Stomach (tissue), 9 donors: ENCODE data around the gene C16orf78. TPM values are rescaled to one million over a fixed set of nuclear protein-coding genes. Genes with fewer than 3 reads are reported as not detected.

Experiments
- DNase-seq, 2 donors: peaks; one replicate each; pipeline versions ENCODE4 v3.0.0 to v3.0.0-alpha.2; 2013 to 2019
- H3K27ac ChIP-seq, 5 donors: fragments of 200-600 bp in 4 of 5; sonication (generic) in 4 of 5; one replicate each; pipeline ENCODE4 v1.5.1; 2013 to 2019; ENCODE audit warnings: mild to moderate bottlenecking in 1 of 5, moderate library complexity in 1 of 5
- H3K27me3 ChIP-seq, 3 donors: fragments of 200-600 bp; sonication (generic); one replicate each; pipeline ENCODE4 v1.5.1; 2017 to 2019; ENCODE audit warnings: mixed run types in 1 of 3
- H3K36me3 ChIP-seq, 4 donors: fragments of 200-600 bp; sonication (generic); 1 replicate in 3 of 4; 2 replicates in 1 of 4; pipeline ENCODE4 v1.5.1; 2016 to 2019
- H3K4me1 ChIP-seq, 4 donors: fragments of 200-600 bp; sonication (generic); one replicate each; pipeline ENCODE4 v1.5.1; 2016 to 2019
- H3K4me3 ChIP-seq, 4 donors: fragments of 200-600 bp; sonication (generic) in 3 of 4; one replicate each; pipeline ENCODE4 v1.5.1; 2016 to 2019; ENCODE audit warnings: mild to moderate bottlenecking in 1 of 4
- H3K9me3 ChIP-seq, 4 donors: fragments of 200-600 bp; sonication (generic); one replicate each; pipeline ENCODE4 v1.5.1; 2016 to 2019
- EP300 ChIP-seq: sonication (generic); formaldehyde crosslinking; IDR thresholded peaks from one replicate; pipeline ENCODE4 v1.6.1; 2017; ENCODE audit warnings: antibody characterized with exemption
- POLR2A ChIP-seq, 4 donors: fragments of 450-650 bp; IDR thresholded peaks; one replicate each; pipeline ENCODE4 v1.6.1; 2016; ENCODE audit warnings: antibody characterized with exemption in 4 of 4, control low read depth in 2 of 4, mild to moderate bottlenecking in 1 of 4, moderate library complexity in 1 of 4
- POLR2AphosphoS5 ChIP-seq, 3 donors: sonication (generic); formaldehyde crosslinking; IDR thresholded peaks; one replicate each; pipeline ENCODE4 v1.6.1; 2016; ENCODE audit warnings: antibody characterized with exemption in 3 of 3
- WGBS, 5 donors: extraction: QIAGEN DNeasy Blood & Tissue Kit in 3 of 5; methylation state at CpG; one replicate each; pipeline versions ENCODE4 v1.1.5 to v1.1.7; 2013 to 2018; 5-methylcytosine and 5-hydroxymethylcytosine counted together
- intact Hi-C: fragments of 100-400 bp; cut with DNase I; formaldehyde crosslinking; loops from one replicate; pipeline ENCODE4 v1.15.1; 2023; ENCODE audit warnings: low total_unique reads
- polyA plus RNA-seq, 3 donors: library from polyadenylated mRNA; stranded (reverse); fragments of 200-250 nt; gene quantifications; one replicate each; pipeline ENCODE4 v1.2.3, GENCODE V29; 2013
- total RNA-seq, 5 donors: library from RNA; depleted of rRNA; stranded (reverse); fragments of >200 nt; gene quantifications; one replicate each; pipeline versions ENCODE4 v1.1.0 to v1.2.3, GENCODE V29; 2014 to 2016
- TF ChIP-seq, protein P1 (sequence below), 7 experiments: fragments of 450-650 bp in 4 of 7; fragments of 200-600 bp in 3 of 7; sonication (generic) in 3 of 7; IDR thresholded peaks; one replicate each; pipeline ENCODE4 v1.5.1; 2016 to 2019; ENCODE audit warnings: antibody characterized with exemption in 7 of 7, control low read depth in 2 of 7, mild to moderate bottlenecking in 1 of 7
- donor health status: healthy with polysubstance abuse.
- donor health status: Bipolar disorder and iron deficiency.
- donor health status: healthy.

The C16orf78 gene
- total and polyA plus RNA-seq, 8 donors = not detected

DNA sequence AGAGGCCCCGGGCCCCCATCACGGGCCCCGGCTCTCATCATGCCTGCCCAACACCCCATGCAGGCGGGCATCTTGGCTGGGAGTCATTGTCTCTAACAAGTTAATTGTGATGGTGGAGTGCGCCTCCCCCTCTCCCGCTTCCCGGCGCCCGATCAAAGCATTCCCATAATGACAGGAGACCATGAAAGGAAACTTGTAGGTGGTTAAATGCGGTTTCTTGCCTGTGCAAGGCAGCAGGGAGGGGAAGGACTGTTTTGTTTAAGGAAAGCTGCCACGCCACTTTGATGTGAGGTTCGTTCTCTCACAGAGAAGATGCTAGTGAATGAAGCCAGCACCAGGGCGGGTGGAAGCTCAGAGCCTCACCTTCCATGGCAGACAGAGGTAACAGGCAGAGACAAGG is 45.4 kb downstream of the C16orf78 start:
- 60 to 70% (median 64%) methylated on average over 10 to 13 of the region's 13 CpGs for WGBS, 5 donors
- TF ChIP-seq POLR2A (IDR thresholded peaks at IDR 0.05) (no peak), EP300 (no peak), POLR2AphosphoS5 (IDR thresholded peaks at IDR 0.05) (no peak)
- TF ChIP-seq, protein P1, sequence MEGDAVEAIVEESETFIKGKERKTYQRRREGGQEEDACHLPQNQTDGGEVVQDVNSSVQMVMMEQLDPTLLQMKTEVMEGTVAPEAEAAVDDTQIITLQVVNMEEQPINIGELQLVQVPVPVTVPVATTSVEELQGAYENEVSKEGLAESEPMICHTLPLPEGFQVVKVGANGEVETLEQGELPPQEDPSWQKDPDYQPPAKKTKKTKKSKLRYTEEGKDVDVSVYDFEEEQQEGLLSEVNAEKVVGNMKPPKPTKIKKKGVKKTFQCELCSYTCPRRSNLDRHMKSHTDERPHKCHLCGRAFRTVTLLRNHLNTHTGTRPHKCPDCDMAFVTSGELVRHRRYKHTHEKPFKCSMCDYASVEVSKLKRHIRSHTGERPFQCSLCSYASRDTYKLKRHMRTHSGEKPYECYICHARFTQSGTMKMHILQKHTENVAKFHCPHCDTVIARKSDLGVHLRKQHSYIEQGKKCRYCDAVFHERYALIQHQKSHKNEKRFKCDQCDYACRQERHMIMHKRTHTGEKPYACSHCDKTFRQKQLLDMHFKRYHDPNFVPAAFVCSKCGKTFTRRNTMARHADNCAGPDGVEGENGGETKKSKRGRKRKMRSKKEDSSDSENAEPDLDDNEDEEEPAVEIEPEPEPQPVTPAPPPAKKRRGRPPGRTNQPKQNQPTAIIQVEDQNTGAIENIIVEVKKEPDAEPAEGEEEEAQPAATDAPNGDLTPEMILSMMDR (IDR thresholded peaks at IDR 0.05) = no peak
- Histone ChIP-seq H3K27me3 (peaks cover 0 to 32% (median 3%) of the 10 kb centered on the region in 3 donors), H3K36me3 (no peaks in the 10 kb centered on the region), H3K4me1 (peaks cover 0 to 4% (median 0%) of the 10 kb centered on the region in 4 donors), H3K27ac (no peak overlapping the region), H3K9me3 (no peaks in the 10 kb centered on the region), H3K4me3 (no peak overlapping the region)
- peak in 1 of 2 donors; percentile 35 for DNase-seq
- intact Hi-C loops = no loop called here

DNA sequence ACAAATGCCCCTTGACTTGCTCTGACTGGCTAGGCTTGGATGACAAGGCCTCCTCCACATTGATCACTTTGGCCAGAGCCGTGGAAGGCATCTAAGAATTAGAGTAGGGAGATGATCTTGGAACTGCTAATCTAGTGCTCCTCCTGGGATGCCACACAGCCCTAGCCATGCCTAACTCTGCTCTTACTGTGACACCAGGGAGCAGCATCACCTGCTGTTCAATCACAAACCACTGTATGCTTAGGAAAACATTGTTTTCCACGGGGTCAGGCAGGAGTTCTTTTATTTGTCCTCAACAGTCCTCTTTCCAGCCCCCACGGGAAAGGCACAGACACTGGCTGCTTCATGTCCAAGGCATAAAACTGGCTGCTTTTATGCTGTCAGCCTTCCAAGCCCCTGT is 46.3 kb downstream of the C16orf78 start:
- Histone ChIP-seq H3K9me3 (no peaks in the 10 kb centered on the region), H3K4me3 (no peak overlapping the region), H3K36me3 (no peaks in the 10 kb centered on the region), H3K27ac (no peak overlapping the region), H3K27me3 (peaks cover 0 to 29% (median 3%) of the 10 kb centered on the region in 3 donors), H3K4me1 (peaks cover 0 to 4% (median 0%) of the 10 kb centered on the region in 4 donors)
- intact Hi-C loops = no loop called here
- TF ChIP-seq POLR2AphosphoS5 (IDR thresholded peaks at IDR 0.05) (no peak), POLR2A (IDR thresholded peaks at IDR 0.05) (no peak), EP300 (no peak)
- TF ChIP-seq, protein P1 (IDR thresholded peaks at IDR 0.05) = no peak
- no peak for DNase-seq
- 25 to 45% (median 37%) methylated on average over 3 of the region's 3 CpGs for WGBS, 5 donors

DNA sequence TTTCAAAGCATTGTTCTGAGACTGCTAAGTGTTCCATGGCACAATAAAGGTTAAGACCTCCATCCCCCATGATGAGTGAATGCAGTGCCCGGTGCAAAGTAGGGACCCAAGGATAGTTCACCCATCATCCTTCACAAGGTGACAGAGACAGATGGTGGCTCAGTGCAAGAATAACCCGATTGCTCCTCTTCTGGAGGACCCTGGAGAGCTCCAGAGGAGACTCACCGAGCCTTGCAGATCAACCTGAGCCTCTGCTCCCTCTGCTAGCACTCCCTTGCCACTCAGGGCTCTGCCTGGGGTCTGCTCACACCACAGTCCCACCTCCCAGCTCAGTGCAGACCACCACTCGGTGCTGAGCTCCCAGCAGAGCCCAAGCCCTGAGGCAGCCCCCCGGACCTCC is 49.3 kb downstream of the C16orf78 start:
- Histone ChIP-seq H3K36me3 (no peaks in the 10 kb centered on the region), H3K4me3 (no peak overlapping the region), H3K9me3 (no peaks in the 10 kb centered on the region), H3K27ac (no peak overlapping the region), H3K27me3 (peaks cover 0 to 12% (median 3%) of the 10 kb centered on the region in 3 donors), H3K4me1 (peaks cover 0 to 4% (median 0%) of the 10 kb centered on the region in 4 donors)
- no peak for DNase-seq
- no peak for TF ChIP-seq EP300
- TF ChIP-seq, protein P1 (IDR thresholded peaks at IDR 0.05) = no peak
- no peak for TF ChIP-seq POLR2A (IDR thresholded peaks at IDR 0.05)
- no peak for TF ChIP-seq POLR2AphosphoS5 (IDR thresholded peaks at IDR 0.05)
- intact Hi-C loops = no loop called here
- 46 to 55% (median 51%) methylated on average over 5 of the region's 5 CpGs for WGBS, 5 donors

DNA sequence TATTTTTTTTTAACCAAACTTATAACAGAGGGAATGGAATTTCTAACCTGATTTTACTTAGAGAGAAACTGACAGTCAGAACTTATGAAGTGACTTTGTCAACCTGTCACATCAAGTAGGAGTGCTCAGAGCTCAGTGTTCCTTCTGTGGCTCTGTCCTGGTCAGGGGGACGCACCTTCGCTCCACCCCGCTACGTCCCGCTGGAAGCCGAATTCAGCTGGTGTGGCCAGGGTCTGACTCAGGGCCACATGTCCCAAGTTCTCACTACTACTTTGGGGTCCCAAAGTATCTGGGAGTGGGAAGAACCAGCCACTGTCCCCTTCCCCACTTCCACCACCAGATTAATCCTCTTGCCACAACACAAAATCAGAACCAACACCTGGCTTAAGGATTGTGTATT is 51.4 kb downstream of the C16orf78 start:
- no peaks in the 10 kb centered on the region for H3K4me1 ChIP-seq
- TF ChIP-seq POLR2AphosphoS5 (IDR thresholded peaks at IDR 0.05) (no peak), POLR2A (IDR thresholded peaks at IDR 0.05) (no peak), EP300 (no peak)
- TF ChIP-seq, protein P1 (IDR thresholded peaks at IDR 0.05) = no peak
- H3K27ac ChIP-seq = no peak overlapping the region
- DNase-seq = no peak
- peaks cover 0 to 6% (median 3%) of the 10 kb centered on the region in 3 donors for H3K27me3 ChIP-seq
- intact Hi-C loops = no loop called here
- no peak overlapping the region for H3K4me3 ChIP-seq
- 90 to 97% (median 94%) methylated on average over 6 of the region's 6 CpGs for WGBS, 5 donors
- H3K9me3 ChIP-seq = peaks cover 0 to 9% (median 6%) of the 10 kb centered on the region in 4 donors
- H3K36me3 ChIP-seq = no peaks in the 10 kb centered on the region
